CD14-positive monocyte (primary cell): ENCODE measurements around the gene KAT5. TPM values are rescaled to one million over a fixed set of nuclear protein-coding genes. Genes with fewer than 3 reads are reported as not detected.
"Not testable (repeated sequence)": the region's sequence is repeated elsewhere in the genome, so short reads cannot be mapped to it uniquely, and the experiment has no call there.

Experiments
- DNase-seq, 3 donors: peaks; one replicate each; pipeline ENCODE4 v3.0.0-alpha.2; 2011 to 2022
- H2AFZ ChIP-seq: 2 replicates; pipeline ENCODE4 v1.6.0; 2012; ENCODE audit warnings: mild to moderate bottlenecking, low read depth, low read length, inconsistent platforms; ENCODE audit not compliant: insufficient read depth, poor library complexity, severe bottlenecking
- H3K27ac ChIP-seq, 2 donors: 1 replicate in 1 of 2; 2 replicates in 1 of 2; pipeline ENCODE4 v1.5.1; 2012 to 2013; ENCODE audit warnings: low read length in 2 of 2, control low read depth in 1 of 2, inconsistent platforms in 1 of 2, low read depth in 1 of 2, mild to moderate bottlenecking in 1 of 2
- H3K27me3 ChIP-seq, 2 donors: one replicate each; pipeline versions ENCODE4 v1.6.0 to v1.6.1; 2011 to 2013; ENCODE audit warnings: low read length in 2 of 2; ENCODE audit not compliant: control insufficient read depth in 2 of 2, insufficient read depth in 2 of 2
- H3K36me3 ChIP-seq, 2 donors: replicated peaks in 1 of 2; 1 replicate in 1 of 2; 2 replicates in 1 of 2; pipeline versions ENCODE4 v1.5.1 to v1.6.1; 2012 to 2013; ENCODE audit warnings: low read length in 2 of 2, control low read depth in 1 of 2, inconsistent platforms in 1 of 2, mild to moderate bottlenecking in 1 of 2; ENCODE audit not compliant: insufficient read depth in 2 of 2, control insufficient read depth in 1 of 2
- H3K4me1 ChIP-seq, 2 donors: 1 replicate in 1 of 2; 2 replicates in 1 of 2; pipeline versions ENCODE4 v1.5.1 to v1.6.1; 2012 to 2013; ENCODE audit warnings: low read length in 2 of 2, control low read depth in 1 of 2, inconsistent platforms in 1 of 2, mild to moderate bottlenecking in 1 of 2, moderate library complexity in 1 of 2; ENCODE audit not compliant: insufficient read depth in 2 of 2, control insufficient read depth in 1 of 2
- H3K4me2 ChIP-seq: replicated peaks from 2 replicates; pipeline ENCODE3; 2012; ENCODE audit warnings: low read length, moderate library complexity, mild to moderate bottlenecking; ENCODE audit not compliant: poor library complexity, severe bottlenecking; ENCODE audit errors: extremely low read depth
- H3K4me3 ChIP-seq, 3 experiments: fragments of 200-600 bp in 1 of 3; sonication (generic) in 1 of 3; replicated peaks in 1 of 3; 1 replicate in 2 of 3; 2 replicates in 1 of 3; pipeline ENCODE4 v1.5.1; 2011 to 2013; ENCODE audit warnings: low read length in 3 of 3, mild to moderate bottlenecking in 3 of 3, control low read depth in 2 of 3, low read depth in 2 of 3, inconsistent platforms in 1 of 3, moderate library complexity in 1 of 3
- H3K79me2 ChIP-seq: 2 replicates; pipeline ENCODE4 v1.6.0; 2012; ENCODE audit warnings: mild to moderate bottlenecking, control low read depth, inconsistent platforms, low read length, moderate library complexity; ENCODE audit not compliant: insufficient read depth
- H3K9ac ChIP-seq: 2 replicates; pipeline ENCODE4 v1.6.0; 2017; ENCODE audit warnings: low read length, mild to moderate bottlenecking; ENCODE audit not compliant: insufficient read depth, poor library complexity, severe bottlenecking
- H3K9me3 ChIP-seq, 2 donors: replicated peaks in 1 of 2; 1 replicate in 1 of 2; 2 replicates in 1 of 2; pipeline versions ENCODE4 v1.5.1 to v1.6.1; 2012 to 2013; ENCODE audit warnings: low read length in 2 of 2, control low read depth in 1 of 2; ENCODE audit not compliant: control insufficient read depth in 1 of 2, insufficient read depth in 1 of 2
- H4K20me1 ChIP-seq: 2 replicates; pipeline ENCODE4 v1.6.0; 2012; ENCODE audit warnings: mild to moderate bottlenecking, low read length, control low read depth, moderate library complexity; ENCODE audit not compliant: insufficient read depth
- H3K27ac Mint-ChIP-seq, 7 donors: one replicate each; pipeline ENCODE4 v1.8.0; 2020; ENCODE audit warnings: mild to moderate bottlenecking in 7 of 7, mixed read lengths in 7 of 7, moderate library complexity in 6 of 7, inconsistent platforms in 2 of 7
- H3K27me3 Mint-ChIP-seq, 3 donors: one replicate each; pipeline ENCODE4 v1.8.0; 2021 to 2022; ENCODE audit warnings: low read depth in 3 of 3, mild to moderate bottlenecking in 3 of 3, mixed read lengths in 3 of 3, moderate library complexity in 3 of 3, inconsistent platforms in 1 of 3
- H3K36me3 Mint-ChIP-seq, 2 donors: one replicate each; pipeline ENCODE4 v1.8.0; 2020; ENCODE audit warnings: mixed read lengths in 2 of 2, inconsistent platforms in 1 of 2, mild to moderate bottlenecking in 1 of 2
- H3K4me1 Mint-ChIP-seq: one replicate; pipeline ENCODE4 v1.8.0; 2020; ENCODE audit warnings: mild to moderate bottlenecking, mixed read lengths
- H3K4me3 Mint-ChIP-seq, 2 donors: one replicate each; pipeline ENCODE4 v1.8.0; 2020; ENCODE audit warnings: mild to moderate bottlenecking in 2 of 2, mixed read lengths in 2 of 2, moderate library complexity in 1 of 2
- H3K9me3 Mint-ChIP-seq, 7 donors: one replicate each; pipeline ENCODE4 v1.8.0; 2020 to 2022; ENCODE audit warnings: mixed read lengths in 7 of 7, mild to moderate bottlenecking in 6 of 7, moderate library complexity in 6 of 7, inconsistent platforms in 2 of 7
- WGBS: methylation state at CpG from one replicate; pipeline ENCODE4 v1.1.5; 2013; ENCODE audit warnings: missing lambda C conversion rate; ENCODE audit not compliant: insufficient coverage; 5-methylcytosine and 5-hydroxymethylcytosine counted together
- intact Hi-C, 2 donors: fragments of 100-400 bp; cut with micrococcal nuclease; formaldehyde crosslinking; loops; one replicate each; pipeline versions ENCODE4 v1.15.0 to v1.15.1; 2023
- polyA plus RNA-seq, 3 donors: library from polyadenylated mRNA; depleted of rRNA in 1 of 3; unstranded in 2 of 3; stranded (reverse) in 1 of 3; fragments of 300-500 nt in 2 of 3; fragments of >200 nt in 1 of 3; fragmentation: Illumina TruSeq in 2 of 3; gene quantifications; 1 replicate in 2 of 3; 2 replicates in 1 of 3; pipeline ENCODE4 v1.2.3, GENCODE V29; 2012 to 2021
- TF ChIP-seq, protein P1 (sequence below): fragments of 200-600 bp; IDR thresholded peaks from one replicate; pipeline ENCODE4 v1.8.0; 2022; ENCODE audit warnings: antibody characterized with exemption, mild to moderate bottlenecking

The KAT5 gene
- polyA plus RNA-seq, 3 donors, result 32.5 to 48.7 (median 33.1) TPM

DNA sequence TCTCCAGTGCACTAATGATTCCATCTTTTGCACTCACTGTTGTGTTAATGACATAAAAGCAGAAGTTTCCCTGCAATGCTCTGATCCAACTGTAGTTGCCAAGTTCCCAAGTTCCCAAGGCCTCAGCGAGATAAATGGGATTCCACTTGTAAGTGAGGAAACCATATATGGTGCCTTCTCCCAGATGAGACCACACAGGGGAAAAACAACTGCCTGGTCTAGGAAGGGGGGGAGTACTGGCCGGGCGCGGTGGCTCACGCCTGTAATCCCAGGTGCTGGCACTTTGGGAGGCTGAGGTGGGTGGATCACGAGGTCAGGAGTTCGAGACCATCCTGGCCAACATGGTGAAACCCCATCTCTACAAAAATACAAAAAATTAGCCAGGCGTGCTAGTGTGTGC is 26.1 kb upstream of the KAT5 start:
- H3K36me3 ChIP-seq, result no peaks in the 10 kb centered on the region
- H3K9me3 ChIP-seq, result no peaks in the 10 kb centered on the region
- H3K4me2 ChIP-seq, result no peak overlapping the region
- H3K4me1 Mint-ChIP-seq, result no peaks in the 10 kb centered on the region
- no peaks in the 10 kb centered on the region for H3K27me3 ChIP-seq
- H3K27ac ChIP-seq, result no peak overlapping the region
- H3K79me2 ChIP-seq, result no peaks in the 10 kb centered on the region
- no peaks in the 10 kb centered on the region for H3K36me3 Mint-ChIP-seq
- H3K4me3 Mint-ChIP-seq, result no peak overlapping the region
- 100% methylated on average over 2 of the region's 8 CpGs for WGBS
- no peak overlapping the region for H3K9ac ChIP-seq
- H3K4me1 ChIP-seq, result no peaks in the 10 kb centered on the region
- no peaks in the 10 kb centered on the region for H4K20me1 ChIP-seq
- no peak for DNase-seq
- peaks cover 0 to 2% (median 2%) of the 10 kb centered on the region in 3 donors for H3K27me3 Mint-ChIP-seq
- H3K4me3 ChIP-seq, result no peak overlapping the region
- H3K9me3 Mint-ChIP-seq, result no peaks in the 10 kb centered on the region
- intact Hi-C loops, result no loop called here
- TF ChIP-seq, protein P1, sequence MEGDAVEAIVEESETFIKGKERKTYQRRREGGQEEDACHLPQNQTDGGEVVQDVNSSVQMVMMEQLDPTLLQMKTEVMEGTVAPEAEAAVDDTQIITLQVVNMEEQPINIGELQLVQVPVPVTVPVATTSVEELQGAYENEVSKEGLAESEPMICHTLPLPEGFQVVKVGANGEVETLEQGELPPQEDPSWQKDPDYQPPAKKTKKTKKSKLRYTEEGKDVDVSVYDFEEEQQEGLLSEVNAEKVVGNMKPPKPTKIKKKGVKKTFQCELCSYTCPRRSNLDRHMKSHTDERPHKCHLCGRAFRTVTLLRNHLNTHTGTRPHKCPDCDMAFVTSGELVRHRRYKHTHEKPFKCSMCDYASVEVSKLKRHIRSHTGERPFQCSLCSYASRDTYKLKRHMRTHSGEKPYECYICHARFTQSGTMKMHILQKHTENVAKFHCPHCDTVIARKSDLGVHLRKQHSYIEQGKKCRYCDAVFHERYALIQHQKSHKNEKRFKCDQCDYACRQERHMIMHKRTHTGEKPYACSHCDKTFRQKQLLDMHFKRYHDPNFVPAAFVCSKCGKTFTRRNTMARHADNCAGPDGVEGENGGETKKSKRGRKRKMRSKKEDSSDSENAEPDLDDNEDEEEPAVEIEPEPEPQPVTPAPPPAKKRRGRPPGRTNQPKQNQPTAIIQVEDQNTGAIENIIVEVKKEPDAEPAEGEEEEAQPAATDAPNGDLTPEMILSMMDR, result no peak
- peak overlapping the region; percentile 3 for H2AFZ ChIP-seq
- H3K27ac Mint-ChIP-seq, result no peak overlapping the region

DNA sequence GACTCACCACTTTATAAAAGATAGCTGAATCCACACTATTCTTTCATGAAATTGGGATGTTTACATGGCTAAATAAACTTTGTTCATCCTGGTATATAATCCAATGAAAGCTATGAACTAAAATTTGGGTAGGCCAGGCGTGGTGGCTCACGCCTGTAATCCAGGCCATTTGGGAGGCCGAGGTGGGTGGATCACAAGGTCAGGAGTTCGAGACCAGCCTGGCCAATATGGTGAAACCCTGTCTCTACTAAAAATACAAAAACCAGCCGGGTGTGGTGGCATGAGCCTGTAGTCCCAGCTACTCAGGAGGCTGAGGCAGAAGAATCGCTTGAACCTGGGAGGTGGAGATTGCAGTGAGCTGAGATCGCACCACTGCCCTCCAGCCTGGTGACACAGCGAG is 20.2 kb upstream of the KAT5 start:
- H3K4me1 Mint-ChIP-seq, H3K4me3 ChIP-seq, H3K4me1 ChIP-seq, H3K27ac Mint-ChIP-seq, H3K27ac ChIP-seq, H3K9ac ChIP-seq, H3K36me3 Mint-ChIP-seq, H3K9me3 Mint-ChIP-seq, intact Hi-C loops, H3K79me2 ChIP-seq, H4K20me1 ChIP-seq, H3K27me3 ChIP-seq, H3K9me3 ChIP-seq, DNase-seq, H3K27me3 Mint-ChIP-seq, H3K4me2 ChIP-seq, H2AFZ ChIP-seq, H3K4me3 Mint-ChIP-seq, H3K36me3 ChIP-seq: not testable (repeated sequence)
- WGBS, result 100% methylated on average over 2 of the region's 8 CpGs
